Smooth muscle cell of trachea (primary cell): ENCODE results near the gene ERLIN1. TPM values are rescaled to one million over a fixed set of nuclear protein-coding genes. Genes with fewer than 3 reads are reported as not detected.

Experiments used
- total RNA-seq: library from RNA; depleted of rRNA; stranded (reverse); fragments of >200 nt; gene quantifications from 2 replicates; pipeline ENCODE4 v1.2.1, GENCODE V29; 2014

ERLIN1 gene
- total RNA-seq = 51.8 and 99.8 TPM in 2 replicates

DNA sequence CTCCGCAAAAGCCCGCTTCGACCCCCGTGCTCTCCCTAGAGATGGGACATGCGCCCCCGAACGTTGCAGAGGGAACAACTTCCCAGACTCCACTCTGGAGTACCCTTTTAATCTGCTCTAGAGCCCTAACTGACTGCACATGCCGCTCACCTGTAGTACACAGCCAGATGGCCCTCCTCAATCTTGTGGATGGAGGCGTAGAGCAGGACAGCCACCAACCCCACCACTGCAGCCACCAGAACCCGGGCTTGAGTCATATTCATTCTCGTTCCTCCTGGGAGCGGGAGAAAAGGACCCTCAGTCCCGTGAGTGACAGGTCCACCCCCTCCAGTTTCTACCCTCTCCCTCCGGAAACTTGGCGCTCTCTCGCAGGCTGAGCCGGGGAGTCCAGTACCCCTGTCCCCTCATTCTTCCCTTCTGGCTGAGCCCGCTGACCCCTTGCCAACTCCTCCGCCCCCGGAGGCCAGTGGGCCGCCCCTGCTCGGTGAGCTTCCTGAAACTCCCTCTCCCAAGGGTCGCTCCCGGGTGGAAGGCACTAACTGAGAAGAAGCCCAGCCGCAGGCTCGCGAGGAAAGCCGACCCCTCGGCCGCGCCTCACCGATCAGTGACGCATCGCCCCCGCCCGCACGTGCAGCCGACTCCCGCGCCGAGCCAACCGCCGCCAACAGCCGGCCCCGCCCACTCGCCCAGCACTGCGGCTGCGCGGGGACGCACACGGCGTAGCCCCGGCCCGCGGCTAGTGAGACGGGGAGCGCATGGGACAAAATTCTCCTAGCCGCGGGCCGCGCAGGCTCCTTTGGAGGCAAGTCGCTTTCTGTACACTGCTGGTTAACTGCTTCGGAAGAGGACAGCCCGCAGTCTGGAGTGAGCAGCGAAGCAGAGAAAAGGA is at the start of gene ERLIN1:
ERLIN1 (minus strand) TSS at position 666 of the 889 bp plus-strand sequence; CDS start at position 263, 403 bp downstream.

Other genes starting within 250 kb of the ERLIN1 start
- 29.9 and 31.4 TPM in 2 replicates for gene DNMBP, start 176.1 kb downstream of the ERLIN1 start, total RNA-seq
- gene CPN1, start 104.2 kb downstream of the ERLIN1 start, total RNA-seq = not detected in 2 replicates
- gene CHUK, start 43.6 kb upstream of the ERLIN1 start, total RNA-seq = 18.2 and 25.3 TPM in 2 replicates
- 27.1 and 42.5 TPM in 2 replicates for gene CWF19L1, start 81.6 kb upstream of the ERLIN1 start, total RNA-seq
- 57.2 and 62.8 TPM in 2 replicates for gene BLOC1S2, start 100.7 kb upstream of the ERLIN1 start, total RNA-seq
- gene PKD2L1, start 144.2 kb upstream of the ERLIN1 start, total RNA-seq = not detected in 2 replicates
- 237 and 645 TPM in 2 replicates for gene SCD, start 161.2 kb upstream of the ERLIN1 start, total RNA-seq